HG02885 (cell line): ENCODE measurements around the gene TMEM178B.

Source experiments
- ATAC-seq: cut with Tn5 transposase; IDR thresholded peaks from one replicate; pipeline ENCODE4 v1.9.1; 2021; ENCODE audit warnings: mild to moderate bottlenecking; ENCODE audit not compliant: unreplicated experiment, poor library complexity

Gene TMEM178B

DNA sequence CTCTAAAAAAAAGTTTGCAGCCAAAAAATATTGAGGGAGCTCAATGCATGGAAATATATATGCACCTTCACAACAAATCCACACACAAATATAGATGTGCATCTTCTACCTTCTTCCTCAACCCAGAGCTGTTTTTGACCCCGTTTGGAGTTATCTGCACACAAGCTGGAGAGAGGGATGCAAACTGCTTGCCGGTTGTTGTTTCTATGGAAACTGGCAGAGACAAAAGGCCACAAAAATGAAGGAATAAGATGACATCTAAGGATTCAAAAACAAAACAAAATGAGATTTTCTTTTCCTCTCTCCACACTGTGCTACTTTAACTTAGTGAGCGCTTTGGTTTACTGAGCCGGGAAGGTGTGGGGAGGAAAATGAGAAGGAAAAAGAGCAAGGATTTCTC, 267.1 kb downstream of the TMEM178B start:
- no peak for ATAC-seq

DNA sequence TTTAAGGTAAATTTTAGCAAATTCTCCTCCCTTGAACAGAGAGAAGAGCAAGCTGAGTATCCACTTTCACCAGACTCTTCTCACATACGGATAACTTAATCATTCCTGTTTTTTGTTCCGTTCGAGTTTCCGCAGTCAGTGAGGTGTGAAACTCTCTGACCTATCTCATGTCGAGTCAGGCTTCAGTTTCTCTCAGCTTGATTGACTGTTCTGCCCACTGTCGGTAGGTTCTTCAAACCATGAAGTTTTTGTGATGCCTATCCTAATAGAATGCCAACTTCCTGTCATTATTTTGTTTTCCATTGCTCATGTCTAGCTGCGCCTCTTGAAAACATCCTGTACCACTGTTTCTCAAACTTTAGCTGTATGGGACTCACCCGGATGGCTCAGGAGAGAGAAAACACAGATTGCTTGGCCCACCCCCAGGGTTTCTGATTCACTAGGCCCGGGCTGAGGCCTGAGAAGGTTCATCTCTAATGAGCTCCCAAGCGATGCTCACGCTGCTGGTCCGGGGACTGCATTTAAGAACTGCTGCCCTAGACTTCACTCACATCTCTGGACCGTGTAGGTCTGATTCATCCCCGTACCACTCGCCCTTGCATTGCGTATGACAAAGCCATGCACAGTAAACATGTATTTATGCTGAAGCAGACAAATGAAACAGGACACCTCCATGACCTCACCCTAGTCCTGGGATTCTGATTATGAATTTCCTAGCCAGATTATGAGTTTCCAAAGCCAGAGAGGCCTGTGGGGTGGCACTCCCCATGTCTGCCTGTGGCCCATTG, 269.0 kb downstream of the TMEM178B start:
- no peak for ATAC-seq

DNA sequence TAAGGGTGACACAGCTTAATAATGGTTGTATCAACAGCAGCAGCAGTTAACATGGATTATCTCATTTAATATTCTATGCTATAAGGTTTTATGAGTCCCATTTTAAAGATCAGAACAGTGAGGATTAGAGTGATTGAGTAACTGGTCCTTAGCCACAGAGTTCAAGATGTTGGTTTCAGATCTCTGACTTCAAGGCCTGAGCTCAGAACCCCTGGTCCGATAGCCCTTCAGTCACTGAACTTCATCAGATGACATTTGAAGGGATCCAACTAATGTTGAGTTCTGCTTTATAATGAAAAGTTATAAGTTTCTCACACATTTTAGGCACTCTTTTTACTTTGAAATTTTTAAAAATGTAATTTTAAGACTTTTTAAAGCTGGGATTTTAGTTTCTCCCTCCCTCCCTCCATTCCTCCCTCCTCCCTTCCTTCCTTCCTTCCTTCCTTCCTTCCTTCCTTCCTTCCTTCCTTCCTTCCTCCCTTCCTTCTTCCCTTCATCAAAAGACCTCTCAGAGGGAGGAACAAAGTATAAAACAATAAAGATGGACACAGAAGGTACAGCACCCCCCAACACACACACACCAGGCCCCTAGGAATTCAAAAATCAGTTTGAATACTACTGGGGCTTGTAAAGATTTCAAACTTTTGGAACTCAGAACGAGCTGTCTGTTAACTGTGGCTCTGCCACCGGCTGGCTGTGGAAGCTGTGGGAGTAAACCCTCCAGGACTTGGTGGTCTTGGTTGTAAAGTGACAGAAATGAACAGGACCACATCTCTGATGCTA, 270.5 kb downstream of the TMEM178B start:
- no peak for ATAC-seq

DNA sequence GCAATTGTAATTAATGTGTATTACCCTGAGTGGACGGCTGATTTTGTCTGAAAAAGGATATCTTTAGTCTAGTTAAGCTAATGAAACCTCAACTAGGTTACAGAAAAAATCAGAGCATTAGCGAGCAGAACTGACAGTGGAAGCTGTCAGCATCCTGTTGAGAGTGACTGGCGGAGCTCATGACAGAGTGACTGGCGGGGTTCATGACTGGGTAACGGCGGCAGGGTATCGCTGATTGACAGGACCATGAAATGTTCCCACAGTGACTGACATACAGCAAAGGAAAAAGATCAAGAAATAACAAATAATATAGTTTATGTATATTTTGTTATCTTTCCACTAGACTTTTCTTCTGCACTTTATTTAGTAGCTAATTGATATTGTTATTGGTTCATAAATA, 274.9 kb downstream of the TMEM178B start:
- no peak for ATAC-seq

DNA sequence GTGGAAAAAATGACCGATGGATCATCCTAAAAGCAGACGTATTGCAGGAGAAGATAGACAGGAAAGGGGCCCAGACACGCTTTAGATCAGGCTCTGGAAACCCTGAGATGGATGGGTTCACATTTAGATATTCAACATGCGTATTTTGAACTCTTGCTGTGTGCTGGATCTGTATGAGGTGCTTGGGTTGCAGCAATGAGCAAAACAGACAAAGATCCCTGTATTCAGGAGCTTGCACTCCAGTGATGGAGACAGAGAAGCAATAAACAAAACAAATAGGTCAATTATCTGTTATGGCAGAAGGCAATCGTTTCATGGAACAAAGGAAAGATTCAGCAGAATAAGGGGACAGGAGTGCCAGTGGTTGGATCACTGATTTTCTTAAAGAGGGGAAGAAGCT, 275.5 kb downstream of the TMEM178B start:
- no peak for ATAC-seq

DNA sequence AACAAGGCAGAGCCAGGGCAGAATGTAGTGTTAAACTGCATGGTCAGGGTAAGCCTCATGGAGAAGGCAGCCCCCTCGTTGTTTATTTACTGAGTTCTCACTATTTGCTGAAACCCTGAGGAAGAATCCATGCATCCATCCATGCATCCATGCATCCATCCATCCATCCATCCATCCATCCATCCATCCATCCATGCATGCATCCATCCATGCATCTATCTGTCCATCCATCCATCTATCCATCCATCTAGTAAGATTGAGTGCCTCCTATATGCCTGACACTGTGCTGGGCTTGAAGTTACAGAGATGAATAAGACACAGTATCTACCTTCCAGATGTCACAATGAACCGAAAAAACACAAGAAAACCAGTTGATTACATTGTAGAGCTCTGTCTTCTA, 275.9 kb downstream of the TMEM178B start:
- no peak for ATAC-seq

DNA sequence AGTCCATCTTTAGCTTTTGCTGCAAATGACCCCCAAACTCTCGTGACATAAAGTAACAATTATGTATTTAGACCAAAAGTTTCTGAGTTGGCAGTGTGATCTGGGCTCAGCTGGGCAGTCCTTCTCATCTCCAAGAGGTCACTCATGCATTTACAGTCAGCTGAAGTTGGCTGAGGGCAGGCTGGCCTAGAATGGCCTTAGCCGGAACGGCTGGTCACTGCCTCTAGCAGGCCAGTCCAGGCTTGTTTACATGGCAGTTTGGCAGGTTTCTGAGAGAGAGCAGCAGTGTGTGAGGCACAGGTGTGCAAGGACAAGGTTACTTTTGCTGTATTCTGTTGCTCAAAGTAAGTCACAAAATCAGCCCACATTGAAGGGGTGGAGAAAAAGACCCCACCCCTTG, 277.3 kb downstream of the TMEM178B start:
- ATAC-seq: no peak

DNA sequence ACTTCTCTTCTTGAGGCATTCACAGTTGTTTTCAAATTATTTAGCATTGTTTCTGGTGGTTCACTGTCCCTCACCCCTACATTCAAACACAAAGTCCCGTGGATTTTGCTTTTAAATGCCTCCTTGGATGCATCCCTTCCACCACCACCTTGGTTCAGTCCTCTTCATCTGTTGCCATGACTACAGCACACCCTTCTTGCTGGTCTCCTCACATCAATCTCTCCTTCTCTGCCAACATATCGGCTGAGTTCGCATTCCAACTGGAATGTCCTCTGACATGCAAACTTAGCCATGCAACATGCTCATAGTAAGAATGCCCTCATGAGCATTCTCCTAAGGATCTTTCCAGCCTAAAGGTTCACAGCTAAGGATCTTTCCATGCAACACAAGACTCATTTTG, 279.1 kb downstream of the TMEM178B start:
- no peak for ATAC-seq

DNA sequence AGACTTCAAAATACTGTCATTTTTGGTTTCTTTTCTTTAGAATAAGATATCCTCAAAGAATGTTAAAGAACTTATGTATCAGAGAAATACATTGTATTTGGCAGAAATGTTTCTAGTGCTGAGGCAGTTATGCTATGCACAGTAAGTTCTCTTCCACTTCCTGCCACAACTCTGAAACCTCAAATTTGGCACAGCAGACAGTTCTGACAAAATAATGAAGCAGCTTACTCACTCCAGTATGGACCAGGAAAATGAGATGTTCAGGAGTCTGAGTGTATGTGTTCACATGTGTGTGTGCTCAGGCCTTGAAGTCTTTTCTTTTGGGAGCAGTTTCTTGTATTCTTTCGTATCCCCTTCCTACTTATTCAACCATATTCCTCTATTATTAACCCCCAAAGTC, 280.4 kb downstream of the TMEM178B start:
- no peak for ATAC-seq

DNA sequence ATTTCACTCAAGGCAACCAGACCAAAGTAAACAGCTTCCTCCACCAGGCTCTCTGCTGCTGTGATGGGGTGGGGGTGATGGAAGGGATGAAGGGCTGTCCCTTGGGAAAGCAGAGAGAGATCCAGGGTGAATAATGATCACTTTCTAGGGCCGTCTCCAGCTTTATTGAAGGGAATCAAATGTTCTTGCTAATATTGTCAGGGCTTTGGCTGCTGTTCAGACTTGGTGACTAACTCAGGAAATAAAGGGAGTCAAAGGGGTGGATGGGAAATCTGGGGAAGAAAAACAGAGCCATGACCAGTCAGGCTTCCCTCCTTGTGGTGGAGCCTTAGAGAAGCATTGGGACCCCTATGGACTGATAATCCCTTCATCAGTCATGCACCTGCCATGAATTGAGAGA, 281.2 kb downstream of the TMEM178B start:
- no peak for ATAC-seq

DNA sequence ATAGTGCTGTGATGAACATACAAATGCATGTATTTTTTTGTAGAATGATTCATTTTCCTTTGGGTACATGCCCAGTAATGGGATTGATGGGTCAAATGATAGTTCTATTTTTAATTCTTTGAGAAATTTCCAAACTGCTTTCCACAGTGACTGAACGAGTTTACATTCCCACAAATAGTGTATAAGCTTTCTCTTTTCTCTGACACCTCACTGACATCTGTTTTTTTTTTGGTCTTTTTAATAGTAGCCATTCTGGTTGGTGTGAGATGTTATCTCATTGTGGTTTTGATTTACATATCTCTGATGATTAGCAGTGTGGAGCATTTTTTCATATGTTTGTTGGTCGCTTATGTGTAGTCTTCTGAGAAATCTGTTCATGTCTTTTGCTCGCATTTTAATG, 282.3 kb downstream of the TMEM178B start:
- ATAC-seq: no peak

DNA sequence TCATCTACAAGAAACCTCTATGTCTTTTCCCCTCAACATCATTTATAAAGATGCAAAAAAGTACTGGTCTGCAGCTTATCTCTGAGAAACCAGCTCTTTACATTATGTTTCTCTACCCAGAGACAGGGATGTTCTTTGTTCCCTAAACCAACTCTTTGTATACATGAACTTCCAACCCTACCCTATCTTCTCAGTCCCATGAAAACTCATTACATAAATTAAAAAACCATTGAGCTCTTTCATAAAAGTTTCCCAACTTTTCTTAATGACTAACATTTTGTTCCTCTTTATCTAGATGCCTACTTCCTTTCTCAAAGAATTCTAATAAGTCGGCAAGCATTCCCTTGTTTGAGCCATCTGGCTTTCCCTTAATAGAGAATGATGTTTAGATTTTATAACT, 284.5 kb downstream of the TMEM178B start:
- ATAC-seq: no peak

DNA sequence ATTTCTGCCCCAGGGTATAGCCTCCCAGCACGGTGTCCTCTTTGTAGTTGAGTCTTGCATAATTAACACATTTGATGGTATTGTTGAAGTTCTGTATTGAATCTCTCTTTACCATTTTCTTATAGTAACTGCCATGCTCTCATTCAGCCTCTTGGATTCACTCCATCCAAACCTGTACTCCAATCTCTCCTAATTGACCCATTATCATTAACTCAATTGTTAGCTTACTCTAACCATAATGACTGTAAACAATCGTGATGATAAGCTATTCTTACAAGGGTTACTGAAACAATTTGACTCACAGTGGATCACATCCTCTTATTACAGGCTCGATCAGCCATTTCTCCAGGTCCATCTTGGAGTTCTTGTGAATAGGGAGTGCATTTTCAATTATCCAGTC, 285.4 kb downstream of the TMEM178B start:
- no peak for ATAC-seq

DNA sequence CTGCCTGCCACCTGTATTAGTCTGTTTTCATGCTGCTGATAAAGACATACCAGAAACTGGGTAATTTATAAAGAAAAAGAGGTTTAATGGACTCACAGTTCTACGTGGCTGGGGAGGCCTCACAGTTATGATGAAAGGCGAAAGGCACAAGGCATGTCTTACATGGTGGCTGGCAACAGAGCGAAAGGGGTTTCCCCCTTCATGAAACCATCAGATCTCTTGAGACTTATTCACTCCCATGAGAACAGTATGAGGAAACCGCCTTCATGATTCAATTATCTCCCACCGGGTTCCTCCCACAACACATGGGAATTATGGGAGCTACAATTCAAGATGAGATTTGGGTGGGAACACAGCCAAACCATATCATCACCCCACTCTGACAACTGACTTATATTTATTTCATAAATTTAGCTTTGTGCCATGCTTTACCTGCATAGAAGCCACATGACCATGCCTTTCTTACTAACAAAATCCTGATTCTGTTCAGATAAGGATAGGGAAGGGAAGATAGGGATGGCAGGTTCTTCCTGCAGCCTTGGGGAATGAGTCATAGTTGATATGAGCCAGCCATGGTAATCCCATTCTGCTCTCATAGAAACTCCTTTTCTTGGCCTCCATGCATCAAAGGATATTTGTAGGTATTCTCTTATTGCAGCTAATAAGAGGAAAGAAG, 286.0 kb downstream of the TMEM178B start:
- no peak for ATAC-seq

DNA sequence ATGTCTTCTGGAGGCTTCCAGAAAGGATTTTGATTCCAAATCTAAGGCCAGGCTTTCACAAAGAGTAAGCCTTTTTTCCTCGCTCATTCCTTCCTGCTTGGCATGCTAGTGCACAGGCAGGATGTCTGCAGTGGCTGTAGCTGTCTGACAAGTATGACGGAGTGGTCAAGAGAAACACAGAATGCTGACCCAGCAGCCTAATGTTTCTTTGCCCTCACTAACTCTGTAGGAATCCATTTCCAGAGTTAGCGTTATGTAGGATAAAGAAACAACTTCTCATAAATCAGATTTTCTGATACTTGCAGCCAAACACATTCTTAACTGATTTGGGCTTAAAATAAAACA, 286.5 kb downstream of the TMEM178B start:
- ATAC-seq: no peak

DNA sequence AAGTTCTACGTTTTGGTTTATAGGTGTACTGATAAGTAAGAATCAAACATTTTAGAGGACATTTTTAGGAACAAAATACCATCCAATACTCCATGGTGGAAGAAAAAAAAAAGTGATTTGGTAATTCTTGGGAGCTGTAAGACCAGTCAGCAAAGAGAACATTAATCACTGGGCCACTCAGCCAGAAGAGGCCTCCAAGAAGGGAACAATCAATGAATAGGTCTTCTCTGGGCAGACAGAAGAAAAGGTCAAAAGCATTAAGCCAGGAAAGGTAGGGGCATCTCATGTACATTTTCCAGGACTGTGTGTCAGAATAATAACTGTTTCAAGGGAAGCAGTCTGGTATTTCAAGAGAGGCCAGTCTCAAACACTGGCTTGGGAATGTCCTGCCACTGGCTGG, 286.9 kb downstream of the TMEM178B start:
- ATAC-seq: no peak

DNA sequence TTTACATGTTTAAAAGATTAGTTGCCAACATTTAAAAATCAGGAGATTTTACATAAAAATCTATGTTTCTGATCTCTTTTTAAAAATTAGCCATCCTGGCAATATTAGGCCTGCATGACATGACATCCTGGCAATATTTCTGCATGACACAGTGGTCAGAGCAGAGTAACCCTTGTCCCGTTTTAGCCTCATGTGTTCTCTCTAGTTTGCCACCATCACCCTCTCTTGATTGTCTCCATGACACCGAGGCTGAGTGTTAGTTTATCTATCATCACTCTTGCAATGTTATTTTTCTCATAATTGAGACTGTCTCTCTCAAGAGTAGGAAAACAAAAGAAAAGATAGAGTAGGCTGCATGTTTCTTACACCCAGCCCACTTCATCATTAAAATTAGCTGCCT, 287.6 kb downstream of the TMEM178B start:
- ATAC-seq: no peak

DNA sequence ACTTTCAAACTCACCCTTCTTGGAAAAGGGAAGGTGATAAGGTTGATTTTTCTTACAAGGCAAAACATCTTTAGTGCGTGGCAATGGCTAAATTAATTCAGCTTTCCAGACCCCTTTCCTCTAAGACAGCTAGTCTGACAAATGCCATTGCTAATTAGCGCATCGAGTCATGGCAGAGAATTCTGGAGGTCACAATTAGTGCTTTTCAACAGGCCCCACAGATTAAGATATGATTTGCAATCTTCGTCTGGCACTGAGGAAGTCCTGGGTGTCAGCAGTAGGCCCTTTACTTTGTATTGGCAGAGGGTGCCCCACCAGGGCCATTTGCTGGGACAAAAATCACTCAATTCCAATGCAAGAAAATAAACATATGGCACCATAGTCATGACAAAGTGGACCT, 288.1 kb downstream of the TMEM178B start:
- ATAC-seq: no peak

DNA sequence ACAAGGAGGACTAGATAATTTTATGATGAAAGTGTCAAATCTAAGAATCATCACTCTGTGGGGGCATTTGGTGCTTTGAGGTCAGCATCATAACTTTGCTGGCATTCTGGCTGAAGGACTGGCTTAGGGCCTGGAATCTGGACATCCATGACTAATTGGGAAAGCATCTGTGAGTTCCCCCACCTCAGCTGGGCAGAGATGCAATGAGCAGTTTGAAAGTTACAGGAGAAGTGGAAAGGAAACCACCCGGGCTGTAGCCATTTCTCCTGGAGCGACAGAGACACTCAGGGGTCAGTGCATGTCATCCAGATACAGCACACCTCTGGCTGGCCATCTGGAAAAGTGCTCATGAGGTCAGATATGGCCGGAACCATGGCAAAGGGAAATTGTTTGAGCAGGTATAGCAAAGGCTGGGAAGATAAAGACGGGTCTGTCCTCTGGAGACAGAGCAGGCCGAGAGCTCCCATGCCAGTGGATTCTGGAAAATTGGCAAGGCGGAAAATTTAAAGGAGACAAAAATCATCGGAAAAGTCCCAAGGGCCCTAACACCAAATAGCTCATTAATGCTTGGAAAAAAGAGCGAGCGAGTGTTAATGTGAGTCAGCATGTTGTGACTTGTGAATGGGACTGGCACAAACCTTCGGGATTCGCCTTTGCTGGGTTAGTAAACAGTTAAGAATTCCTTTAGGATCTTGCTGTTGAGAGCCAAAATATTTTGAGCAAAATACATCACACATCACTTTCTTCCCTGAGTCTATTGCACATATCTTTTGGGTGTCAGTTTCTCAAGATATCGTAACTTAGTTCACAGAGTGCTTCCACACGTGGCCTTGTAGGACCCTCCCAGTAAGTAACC, 288.9 kb downstream of the TMEM178B start:
- no peak for ATAC-seq

DNA sequence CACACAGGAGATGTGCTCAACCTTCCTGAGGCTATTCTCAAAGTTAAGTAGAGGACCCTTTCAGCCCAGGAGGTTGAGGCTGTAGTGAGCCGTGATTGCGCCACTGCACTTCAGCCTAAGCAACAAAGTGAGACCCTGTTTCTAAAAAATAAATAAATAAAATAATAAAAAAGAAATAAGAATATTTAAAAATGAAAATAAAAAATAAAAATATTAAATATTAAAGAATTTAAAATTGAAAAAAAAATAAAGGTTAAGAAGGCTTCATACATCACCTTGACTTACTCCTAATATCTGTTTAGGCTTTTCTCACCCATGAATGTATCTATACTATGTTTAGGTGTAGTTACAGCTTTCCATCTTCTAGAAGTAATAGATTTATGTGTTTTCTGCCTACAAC, 289.9 kb downstream of the TMEM178B start:
- no peak for ATAC-seq
